Fibroblast of peridontal ligament (primary cell): ENCODE results near the gene CIDEC.
A peak's percentile ranks its signal among the peaks of the same experiment; 100 is the strongest.
"Not testable (repeated sequence)": the region's sequence is repeated elsewhere in the genome, so short reads cannot be mapped to it uniquely, and the experiment has no call there.

ENCODE experiments used
- DNase-seq: peaks from one replicate; pipeline ENCODE4 v3.0.0-alpha.2; 2010; ENCODE audit errors: extremely low read depth

CIDEC gene

DNA sequence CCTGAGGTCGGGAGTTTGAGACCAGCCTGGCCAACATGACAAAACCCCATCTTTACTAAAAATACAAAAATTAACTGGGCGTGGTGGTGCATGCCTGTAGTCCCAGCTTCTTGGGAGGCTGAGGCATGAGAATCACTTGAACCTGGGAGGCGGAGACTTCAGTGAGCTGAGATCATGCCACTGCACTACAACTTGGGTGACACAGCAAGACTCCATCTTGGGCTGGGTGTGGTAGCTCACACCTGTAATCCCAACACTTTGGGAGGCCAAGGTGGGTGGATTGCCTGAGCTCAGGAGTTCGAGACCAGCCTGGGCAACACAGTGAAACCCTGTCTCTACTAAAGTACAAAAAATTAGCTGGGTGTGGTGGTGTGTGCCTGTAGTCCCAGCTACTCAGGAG is 3.8 kb downstream of the CIDEC start:
- DNase-seq: not testable (repeated sequence)

DNA sequence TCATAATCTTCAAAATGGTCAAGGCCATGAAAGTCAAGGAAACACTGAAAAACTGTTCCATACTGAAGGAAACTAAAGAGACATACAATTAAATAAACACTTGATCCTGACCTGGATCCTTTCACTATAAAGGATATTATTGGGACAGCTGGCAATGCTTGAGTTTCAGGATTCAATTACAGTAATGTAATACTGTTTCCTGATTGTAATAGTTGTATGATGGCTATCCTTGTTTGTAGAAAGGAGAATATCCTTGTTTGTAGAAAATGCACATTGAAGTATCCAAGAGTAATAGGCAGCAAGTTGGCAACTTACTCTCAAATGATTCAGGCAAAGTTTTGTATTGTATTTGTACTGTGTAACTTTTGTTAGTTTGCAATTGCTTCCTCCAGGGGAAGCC is 4.6 kb downstream of the CIDEC start:
- DNase-seq: peak; percentile 33

DNA sequence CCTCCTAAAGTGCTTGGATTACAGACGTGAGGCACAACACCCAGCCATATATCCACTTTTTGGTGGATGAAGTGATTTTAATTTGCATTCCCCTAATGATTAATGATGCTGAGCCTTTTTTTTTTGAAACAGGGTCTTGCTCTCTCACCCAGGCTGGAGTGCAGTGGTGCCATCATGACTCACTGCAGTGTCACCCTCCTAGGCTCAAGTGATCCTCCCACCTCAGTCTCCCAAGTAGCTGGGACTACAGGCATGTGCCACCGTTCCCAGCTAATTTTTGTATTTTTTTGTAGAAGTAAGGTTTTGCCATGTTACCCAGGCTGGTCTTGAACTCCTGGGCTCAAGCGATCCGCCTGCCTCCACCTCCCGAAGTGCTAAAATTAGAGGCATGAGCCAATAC is 8.0 kb downstream of the CIDEC start:
- DNase-seq: not testable (repeated sequence)

DNA sequence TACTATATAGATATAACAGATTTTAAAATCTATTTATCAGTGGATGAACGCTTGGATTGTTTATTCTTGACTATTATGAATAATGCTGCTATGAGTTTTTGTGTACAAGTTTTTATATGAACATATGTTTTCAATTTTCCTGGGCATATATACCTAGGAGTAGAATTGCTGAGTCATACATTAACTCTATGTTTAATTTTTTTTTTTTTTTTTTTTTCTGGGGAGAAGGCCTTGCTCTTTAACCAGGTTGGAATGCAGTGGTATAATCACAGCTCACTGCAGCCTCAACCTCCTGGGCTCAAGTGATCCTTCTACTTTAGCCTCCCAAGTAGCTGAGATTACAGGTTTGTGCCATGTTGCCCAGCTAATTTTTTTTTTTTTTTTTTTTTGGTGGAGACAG is 9.1 kb downstream of the CIDEC start:
- peak; percentile 79 for DNase-seq

DNA sequence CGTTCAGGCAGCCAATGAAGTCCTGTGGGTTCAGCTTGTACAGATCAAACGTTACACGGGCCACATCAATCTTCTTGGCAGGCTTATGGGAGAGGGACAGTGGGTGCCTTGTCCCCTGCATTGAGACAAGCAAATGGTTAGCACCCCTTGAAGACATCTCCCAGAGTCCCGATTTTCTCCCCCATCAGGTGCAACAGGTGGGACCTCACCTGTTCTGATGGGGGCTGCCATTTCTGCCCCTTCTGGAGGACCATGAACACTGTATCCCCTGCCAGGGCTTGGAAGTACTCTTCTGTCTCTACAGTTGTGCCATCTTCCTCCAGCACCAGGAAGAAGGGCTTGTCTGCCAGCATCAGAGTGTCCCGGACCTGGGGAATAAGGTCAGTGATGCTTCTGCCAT is 10.1 kb downstream of the CIDEC start:
- DNase-seq: no peak

DNA sequence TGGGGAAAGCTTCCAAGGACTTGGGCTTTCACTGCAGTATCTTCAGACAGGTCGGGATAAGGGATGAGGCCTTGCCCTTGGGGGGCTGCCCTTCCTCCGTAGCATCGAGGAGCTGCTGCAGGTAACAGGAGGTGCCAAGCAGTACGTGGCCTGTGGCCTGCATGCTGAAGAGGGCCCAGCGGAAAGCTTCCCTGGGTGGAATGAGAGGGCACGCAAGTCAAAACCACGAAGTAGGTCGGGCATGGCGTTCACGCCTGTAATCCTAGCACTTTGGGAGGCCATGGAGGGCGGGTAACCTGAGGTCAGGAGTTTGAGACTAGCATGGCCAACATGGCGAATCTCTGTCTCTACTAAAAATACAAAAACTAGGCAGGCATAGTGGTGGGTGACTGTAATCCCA is 12.9 kb downstream of the CIDEC start:
- DNase-seq: no peak

DNA sequence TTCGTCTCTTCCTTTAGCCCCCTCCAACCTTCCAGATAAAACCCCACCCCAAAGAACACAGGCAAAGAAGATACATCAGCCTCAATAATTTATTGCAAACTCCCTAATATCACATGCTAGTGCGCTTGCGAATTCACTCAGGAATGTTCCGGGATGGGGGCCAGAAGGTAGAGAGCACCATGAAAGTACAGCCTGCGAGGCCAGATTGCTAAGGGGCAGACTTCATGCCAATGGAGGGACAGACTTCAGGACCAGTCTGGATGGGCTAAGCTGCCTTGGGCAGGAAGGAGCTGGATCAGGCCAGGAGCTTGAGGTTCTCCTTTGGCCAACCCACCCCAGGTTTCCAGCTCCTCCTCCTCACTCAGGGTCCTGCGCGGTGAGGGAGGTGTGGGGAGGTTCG is 13.4 kb downstream of the CIDEC start:
- DNase-seq: no peak

DNA sequence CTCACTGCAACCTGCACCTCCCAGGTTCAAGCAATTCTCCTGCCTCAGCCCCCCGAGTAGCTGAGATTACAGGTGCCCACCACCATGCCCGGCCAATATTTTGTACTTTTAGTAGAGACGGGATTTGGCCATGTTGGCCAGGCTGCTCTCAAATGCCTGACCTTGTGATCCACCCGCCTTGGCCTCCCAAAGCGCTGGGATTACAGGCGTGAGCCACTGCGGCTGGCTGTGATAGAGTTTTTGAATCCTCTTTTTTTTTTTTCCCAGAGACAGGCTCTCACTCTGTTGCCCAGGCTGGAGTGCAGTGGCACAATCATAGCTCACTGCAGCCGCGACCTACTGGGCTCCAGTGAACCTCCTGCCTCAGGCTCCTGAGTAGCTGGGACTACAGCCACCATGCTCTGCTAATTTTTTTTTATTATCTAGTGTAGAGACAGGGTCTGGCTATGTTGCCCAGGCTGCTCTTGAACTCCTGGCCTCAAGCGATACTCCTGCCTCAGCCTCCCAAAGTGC is 14.9 kb downstream of the CIDEC start:
- DNase-seq: not testable (repeated sequence)

DNA sequence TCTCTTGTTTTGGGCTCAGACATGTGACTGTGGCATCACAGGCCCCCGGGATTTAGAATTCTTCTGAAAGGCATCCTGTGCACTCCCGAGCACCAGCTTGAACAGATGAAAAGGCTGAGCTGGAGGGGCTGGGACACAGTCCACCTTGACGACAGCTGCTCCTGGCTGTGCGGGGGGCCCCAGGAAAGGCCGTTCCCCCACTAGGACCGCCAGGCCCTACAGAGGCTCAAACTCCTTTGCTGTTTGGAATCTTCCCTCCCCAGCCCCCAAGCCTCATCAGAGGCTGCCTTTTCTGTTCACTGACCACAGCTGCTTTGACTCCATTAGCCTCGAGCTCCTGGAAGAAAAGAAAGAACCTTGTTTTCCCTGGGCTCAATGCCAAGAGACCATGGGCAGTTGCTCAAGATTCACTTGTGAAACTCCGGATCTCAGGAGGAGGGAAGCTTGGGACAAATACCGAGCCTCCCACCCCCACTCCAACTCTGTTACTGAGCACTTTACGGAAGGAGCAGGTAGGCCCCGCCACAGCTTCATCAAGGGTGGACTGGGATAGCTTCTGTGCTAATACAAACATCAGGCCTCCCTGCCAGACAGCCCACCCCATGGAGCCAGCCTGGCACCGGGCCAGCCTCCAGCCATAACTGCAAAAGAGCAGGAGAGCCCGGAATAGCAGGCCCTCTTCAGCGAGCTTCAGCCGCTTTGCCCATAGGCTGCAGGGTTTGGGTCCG is 15.7 kb downstream of the CIDEC start:
- peak; percentile 92 for DNase-seq

DNA sequence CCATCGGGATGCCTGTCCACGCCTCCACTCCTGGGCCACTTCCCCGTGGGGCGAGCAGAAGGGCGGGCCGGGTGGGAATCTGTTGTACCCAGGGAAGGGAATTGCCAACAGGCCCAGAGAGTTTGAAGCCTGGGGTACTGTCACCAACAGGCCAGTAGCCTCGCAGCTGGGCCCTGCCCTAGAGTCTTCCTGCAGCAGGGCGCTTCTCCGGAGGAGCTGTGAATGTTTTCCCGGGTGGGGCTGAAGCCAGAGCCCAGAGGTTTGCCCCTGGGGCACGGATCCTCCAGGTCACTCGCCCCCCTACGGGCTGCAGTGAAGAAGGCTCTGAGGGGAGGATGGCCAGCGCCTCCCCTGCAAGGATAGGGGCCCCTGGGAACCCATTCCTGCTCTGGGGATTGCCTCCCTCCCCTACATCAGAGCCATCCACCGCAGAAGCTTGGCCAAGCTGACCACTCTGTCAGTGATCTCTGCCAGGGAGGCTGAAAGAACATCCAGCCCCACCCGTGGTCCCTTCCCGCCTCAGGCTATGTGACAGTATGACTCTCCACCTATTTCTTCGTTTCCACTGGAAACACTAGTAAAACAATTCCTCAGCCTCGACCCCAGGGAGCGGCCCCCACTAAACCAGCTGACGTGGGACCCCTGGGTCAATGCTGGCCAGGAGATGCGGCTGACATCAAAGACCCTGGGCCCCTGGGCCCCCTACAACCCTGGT is 16.8 kb downstream of the CIDEC start:
- DNase-seq: no peak

DNA sequence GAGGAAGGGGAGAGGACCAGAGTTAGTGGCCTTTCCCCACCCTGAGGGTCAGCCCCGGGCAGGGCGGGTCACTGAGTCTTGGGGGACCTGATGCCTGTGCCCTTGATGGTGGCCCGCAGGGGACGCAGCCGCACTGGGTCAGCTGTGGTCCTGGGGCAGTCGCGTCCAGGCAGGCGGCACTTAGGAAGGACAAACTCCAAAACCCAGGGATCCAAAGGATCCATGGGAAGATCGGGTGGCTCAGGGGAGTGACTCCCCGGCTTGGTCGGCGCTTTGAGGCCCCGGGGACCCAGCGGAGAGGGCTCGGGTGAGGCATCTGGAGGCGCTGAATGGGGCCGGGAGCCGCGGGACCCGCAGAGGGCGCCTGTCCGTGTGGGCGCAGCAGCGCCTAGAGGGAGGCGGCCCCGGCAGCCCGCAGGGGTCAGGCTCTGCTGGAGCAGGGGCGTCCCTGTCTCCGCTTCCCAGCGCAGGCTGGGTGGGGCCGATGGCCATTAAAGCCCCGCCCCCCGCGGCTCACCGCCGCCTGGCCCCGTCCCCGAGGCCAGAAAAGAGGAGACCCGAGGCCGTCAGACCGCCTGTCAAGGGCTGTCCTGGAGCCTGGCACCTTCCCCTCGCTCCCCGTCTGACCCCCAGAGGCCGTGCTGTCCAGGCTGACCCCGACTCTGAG is 17.5 kb downstream of the CIDEC start:
- DNase-seq: no peak

DNA sequence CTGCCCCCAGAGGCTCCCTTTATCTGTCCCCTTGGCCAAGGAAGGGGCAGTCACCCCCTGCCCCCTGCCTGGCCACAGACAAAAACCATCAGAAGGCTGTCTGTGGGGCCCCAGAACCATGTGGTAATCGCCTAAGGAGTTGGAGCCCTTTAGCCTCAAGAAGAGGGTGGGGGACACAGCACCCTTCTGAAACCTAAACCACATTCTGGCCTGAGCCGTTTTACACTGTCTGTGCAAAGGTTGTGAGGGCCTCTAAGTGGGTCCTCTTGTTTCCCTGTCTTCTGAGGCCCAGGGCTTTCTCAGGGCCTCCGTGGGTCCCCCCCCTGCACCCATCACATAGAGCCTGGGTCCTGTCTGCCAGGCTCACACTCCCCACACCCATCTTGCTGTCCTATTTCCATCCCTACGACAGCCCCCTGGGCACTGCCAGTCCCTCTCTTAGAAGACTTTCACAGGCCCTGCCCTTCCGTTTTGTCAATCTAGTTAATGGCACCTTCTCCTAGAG is 18.4 kb downstream of the CIDEC start:
- no peak for DNase-seq

DNA sequence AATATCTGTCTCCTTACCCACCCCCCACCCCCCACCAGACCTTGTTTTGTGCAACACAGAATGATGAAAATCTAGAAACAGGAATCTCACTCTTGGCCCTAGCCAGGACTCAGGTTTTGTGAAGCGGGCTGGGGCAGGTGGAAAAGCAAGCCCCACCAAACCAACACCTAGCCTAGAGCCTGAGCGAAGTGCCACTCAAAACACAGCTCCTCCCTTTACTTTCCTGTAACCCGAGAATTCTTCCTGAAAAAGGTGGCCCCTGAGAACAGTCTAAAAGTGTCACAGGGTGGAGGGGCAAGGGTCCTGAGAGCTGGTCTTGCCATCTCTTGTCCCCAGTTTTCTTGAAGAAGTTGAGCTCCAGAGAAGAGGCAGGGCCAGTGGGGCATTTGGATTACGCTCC is 18.9 kb downstream of the CIDEC start:
- DNase-seq: no peak

DNA sequence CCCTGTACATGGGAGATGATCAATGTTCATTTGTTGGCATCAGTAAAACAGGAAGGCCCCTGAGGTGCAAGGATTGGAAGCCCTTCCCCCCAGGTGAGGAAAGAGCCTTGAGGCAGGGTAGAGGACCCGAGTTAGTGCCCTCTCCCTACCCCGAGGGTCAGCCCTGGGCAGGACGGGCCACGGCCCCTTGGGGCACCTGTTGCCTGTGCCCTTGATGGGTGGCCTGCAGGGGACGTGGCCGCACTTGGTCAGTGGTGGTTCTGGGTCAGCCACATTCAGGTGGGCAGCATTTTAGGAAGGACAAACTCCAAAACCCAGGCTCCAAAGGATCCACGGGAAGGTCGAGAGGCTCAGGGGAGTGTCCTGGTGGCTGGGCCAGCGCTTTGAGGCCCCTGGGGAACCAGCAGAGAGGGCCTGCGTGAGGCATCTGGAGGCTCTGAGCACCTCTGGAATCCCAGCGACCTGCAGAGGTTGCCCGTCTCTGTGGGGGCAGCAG is 20.5 kb downstream of the CIDEC start:
- no peak for DNase-seq

DNA sequence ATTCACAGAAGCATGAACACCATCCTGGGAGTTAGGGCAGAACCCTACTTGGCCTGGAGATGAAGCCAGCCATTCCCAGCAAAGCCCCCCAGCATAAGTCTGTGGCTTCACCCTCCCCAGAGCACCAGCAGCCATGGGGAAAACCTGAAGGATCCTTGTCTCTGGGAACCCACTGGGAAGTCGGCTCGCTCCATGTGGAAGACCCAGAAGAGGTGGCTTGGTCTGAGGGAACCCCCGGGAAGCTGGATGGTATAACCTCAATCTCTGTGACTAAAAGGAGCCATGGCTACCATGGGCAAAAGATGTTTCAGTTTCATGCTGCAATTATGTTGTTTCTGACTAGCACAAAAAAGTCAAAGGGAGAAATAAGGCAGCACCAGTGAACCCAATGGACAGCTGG is 24.5 kb downstream of the CIDEC start:
- DNase-seq: no peak

DNA sequence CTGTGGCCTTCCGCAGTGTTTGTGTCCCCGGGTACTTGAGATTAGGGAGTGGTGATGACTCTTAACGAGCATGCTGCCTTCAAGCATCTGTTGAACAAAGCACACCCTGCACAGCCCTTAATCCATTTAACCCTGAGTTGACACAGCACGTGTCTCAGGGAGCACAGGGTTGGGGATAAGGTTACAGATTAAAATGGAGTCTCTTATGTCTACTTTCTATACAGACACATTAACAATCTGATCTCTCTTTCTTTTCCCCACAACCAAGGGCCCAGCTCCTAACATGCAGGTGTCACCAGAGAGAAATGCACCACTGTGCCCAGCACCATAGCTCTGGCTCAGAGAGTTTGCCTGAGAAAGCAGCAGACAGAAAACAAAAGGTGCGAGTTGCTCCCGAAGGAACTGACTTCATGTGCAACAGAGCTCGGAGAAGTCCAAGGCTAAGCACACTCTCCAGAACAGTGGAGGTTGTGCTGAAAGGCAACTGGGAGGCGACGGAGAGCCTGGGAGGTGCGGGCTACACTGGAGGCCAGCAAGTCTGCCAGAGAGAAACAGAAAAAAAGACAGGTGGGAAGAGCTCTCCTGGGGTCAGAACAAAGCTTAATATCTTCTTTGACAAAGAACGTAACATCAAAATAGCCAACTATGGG is 25.6 kb downstream of the CIDEC start:
- DNase-seq: not testable (repeated sequence)

DNA sequence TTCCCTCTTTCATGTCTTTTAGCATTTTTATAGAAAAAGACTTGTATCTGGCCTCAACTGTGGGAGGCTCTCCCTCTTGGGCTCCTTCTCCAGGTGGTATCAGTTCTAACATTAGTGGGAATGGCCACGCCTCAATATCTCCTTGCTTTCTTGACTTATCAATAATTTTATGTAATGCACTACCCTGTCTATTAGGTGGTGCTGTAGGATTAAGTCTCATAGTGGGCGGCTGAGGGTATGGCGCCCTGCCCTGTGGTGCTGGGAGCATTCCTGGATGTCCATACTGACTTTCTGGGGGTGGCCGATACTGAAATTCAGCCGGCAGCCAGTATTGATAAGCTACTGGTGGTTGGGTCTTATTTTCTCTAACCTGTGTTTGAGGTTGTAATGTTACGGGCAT is 27.5 kb downstream of the CIDEC start:
- DNase-seq: no peak

DNA sequence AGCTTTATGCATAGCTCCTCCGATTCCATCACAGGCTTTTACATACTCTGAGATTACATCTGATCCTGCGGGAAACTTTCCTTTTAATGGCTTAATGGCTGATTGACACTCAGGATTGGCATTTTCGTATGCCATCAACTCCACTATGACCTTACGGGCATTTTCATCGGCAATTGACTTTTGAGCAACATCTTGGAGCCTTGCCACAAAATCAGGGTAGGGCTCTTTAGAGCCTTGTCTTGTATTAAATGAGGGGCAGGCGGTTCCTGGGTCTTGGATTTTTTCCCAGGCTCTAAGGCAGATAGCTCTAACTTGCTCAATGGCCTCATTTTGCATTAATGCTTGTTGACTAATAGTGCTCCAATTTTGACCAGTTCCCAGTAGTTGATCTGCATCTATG is 28.1 kb downstream of the CIDEC start:
- not testable (repeated sequence) for DNase-seq

DNA sequence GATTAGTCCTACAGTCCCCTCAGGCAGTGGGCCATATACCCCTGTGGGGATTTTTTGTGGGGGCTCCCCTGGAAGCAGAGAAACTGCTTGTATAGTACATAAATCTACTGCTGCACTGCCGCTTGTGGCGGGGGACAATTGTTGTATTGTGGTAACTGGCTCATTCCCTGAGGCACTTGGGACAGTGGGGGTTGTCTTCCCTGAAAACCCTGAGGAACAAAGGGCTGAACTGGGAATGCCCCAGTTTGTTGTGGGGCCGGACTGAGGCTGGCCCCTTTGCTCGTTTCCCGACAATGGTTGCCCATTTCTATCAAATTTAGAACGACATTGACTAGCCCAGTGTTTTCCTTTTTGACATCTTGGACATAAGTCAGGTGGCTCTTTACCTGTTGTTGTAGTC is 28.7 kb downstream of the CIDEC start:
- not testable (repeated sequence) for DNase-seq

DNA sequence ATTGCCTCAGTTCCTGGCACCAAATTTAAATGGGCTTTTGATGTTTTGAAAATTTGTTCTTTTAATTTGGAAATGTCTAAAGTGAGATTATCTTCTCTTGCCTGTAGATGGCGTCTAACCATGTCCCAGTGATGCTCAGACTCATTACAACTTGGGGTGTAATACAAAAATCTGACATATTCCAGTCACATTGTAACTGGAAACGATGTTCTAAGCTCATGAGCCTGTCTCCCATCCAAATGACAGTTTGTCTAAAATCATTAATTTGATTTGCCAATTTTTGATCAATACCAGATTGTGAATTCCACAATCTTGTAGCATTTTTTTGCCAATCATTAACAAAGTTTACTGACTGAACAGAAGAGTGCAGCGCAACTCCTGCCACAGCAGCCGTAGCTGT is 31.2 kb downstream of the CIDEC start:
- DNase-seq: peak; percentile 67

DNA sequence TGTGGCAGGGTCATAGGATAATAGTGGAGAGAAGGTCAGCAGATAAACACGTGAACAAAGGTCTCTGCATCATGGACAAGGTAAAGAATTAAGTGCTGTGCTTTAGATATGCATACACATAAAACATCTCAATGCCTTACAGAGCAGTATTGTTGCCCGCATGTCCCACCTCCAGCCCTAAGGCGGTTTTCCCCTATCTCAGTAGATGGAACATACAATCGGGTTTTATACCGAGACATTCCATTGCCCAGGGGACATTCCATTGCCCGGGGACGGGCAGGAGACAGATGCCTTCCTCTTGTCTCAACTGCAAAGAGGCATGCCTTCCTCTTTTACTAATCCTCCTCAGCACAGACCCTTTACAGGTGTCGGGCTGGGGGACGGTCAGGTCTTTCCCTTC is 32.2 kb downstream of the CIDEC start:
- DNase-seq: not testable (repeated sequence)
